ENCODE data around the gene ZNF70.

DNA sequence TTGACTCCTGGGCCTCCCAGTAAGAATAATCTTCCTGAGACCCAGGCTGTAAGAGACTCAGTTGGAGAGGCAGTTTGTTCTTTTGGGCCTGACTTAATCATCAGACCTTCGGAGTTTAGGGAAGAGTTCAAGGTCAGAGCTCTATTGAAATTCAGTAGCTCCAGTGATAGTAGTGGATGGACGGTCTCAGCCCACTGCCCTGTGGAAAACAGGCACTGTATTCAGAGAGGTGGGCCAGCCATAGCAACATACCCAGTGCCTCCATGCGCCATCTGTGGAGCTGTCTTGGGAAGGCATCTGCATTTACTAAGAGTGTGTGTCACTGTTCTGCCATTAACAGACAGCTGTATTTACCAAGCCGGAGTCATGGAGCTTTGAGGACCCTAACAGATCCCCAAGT is 38.7 kb upstream of the ZNF70 start:
- TF ChIP-seq, protein P1, sequence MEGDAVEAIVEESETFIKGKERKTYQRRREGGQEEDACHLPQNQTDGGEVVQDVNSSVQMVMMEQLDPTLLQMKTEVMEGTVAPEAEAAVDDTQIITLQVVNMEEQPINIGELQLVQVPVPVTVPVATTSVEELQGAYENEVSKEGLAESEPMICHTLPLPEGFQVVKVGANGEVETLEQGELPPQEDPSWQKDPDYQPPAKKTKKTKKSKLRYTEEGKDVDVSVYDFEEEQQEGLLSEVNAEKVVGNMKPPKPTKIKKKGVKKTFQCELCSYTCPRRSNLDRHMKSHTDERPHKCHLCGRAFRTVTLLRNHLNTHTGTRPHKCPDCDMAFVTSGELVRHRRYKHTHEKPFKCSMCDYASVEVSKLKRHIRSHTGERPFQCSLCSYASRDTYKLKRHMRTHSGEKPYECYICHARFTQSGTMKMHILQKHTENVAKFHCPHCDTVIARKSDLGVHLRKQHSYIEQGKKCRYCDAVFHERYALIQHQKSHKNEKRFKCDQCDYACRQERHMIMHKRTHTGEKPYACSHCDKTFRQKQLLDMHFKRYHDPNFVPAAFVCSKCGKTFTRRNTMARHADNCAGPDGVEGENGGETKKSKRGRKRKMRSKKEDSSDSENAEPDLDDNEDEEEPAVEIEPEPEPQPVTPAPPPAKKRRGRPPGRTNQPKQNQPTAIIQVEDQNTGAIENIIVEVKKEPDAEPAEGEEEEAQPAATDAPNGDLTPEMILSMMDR (IDR thresholded peaks at IDR 0.05; ENCODE audit: low read length) = peak; percentile 43; the same call in 1 of the 2 replicates
- TF ChIP-seq EZH2 (IDR thresholded peaks at IDR 0.05; ENCODE audit: borderline replicate concordance, low read length) = no peak
